Choroid plexus epithelial cell (primary cell): Measurements from ENCODE around the gene CSF1R.
A peak's percentile ranks its signal among the peaks of the same experiment; 100 is the strongest.

Source experiments
- DNase-seq: peaks from one replicate; pipeline ENCODE4 v3.0.0-alpha.2; 2010; ENCODE audit warnings: low read depth
- H3K4me3 ChIP-seq: 2 replicates; pipeline ENCODE4 v1.5.1; 2011; ENCODE audit warnings: low read depth, mild to moderate bottlenecking, control low read depth, low read length, moderate library complexity
- TF ChIP-seq, protein P1 (sequence below): conservative IDR thresholded peaks from 2 replicates; pipeline ENCODE4 v1.5.1; 2011; ENCODE audit warnings: low read depth, mild to moderate bottlenecking, control low read depth, inconsistent platforms, low read length, moderate library complexity

The CSF1R gene

DNA sequence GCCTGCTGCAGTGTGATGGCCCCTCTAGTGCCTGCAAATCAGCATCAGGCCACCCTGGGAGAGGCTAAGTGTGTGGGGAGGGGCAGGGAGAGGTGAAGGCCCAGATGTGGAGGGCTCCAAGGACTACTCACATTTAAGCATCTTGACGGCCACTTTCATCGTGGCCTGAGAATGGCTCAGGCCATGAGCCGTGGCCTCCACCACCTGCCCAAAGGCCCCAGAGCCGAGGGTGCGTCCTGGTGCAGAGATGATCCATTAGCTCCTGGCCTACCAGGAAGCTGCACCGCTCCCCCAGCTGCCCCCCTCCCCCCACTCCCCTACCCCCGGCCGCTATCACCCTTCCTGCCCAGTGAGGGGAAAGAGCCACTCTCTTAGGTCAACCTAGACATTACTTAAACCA, 38.2 kb upstream of the CSF1R start:
- no peak overlapping the region for H3K4me3 ChIP-seq
- DNase-seq, result no peak
- TF ChIP-seq, protein P1, sequence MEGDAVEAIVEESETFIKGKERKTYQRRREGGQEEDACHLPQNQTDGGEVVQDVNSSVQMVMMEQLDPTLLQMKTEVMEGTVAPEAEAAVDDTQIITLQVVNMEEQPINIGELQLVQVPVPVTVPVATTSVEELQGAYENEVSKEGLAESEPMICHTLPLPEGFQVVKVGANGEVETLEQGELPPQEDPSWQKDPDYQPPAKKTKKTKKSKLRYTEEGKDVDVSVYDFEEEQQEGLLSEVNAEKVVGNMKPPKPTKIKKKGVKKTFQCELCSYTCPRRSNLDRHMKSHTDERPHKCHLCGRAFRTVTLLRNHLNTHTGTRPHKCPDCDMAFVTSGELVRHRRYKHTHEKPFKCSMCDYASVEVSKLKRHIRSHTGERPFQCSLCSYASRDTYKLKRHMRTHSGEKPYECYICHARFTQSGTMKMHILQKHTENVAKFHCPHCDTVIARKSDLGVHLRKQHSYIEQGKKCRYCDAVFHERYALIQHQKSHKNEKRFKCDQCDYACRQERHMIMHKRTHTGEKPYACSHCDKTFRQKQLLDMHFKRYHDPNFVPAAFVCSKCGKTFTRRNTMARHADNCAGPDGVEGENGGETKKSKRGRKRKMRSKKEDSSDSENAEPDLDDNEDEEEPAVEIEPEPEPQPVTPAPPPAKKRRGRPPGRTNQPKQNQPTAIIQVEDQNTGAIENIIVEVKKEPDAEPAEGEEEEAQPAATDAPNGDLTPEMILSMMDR, result no peak

DNA sequence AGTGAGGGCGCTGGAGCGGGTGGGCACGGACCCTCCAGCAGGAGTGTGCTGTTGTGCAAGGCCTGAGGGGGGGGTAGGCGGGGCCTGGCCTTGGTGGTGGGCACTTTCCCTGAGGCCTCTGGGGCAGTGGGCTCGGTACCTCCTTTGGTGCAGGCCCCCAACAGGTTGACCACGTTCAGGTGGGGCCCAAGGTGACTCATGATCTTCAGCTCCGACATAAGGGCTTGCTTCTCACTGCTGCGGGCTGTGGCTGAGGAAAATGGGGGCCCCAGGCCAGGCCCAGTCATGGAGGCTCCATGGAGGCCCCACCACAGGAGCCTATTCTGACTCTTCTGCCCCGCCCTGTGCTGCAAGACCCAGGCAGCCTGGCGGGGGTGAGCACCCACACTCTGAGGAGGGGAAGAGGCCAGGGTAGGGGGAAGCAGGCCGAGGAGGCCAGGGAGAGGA, 37.8 kb upstream of the CSF1R start:
- DNase-seq, result no peak
- no peak overlapping the region for H3K4me3 ChIP-seq
- TF ChIP-seq, protein P1, result no peak

DNA sequence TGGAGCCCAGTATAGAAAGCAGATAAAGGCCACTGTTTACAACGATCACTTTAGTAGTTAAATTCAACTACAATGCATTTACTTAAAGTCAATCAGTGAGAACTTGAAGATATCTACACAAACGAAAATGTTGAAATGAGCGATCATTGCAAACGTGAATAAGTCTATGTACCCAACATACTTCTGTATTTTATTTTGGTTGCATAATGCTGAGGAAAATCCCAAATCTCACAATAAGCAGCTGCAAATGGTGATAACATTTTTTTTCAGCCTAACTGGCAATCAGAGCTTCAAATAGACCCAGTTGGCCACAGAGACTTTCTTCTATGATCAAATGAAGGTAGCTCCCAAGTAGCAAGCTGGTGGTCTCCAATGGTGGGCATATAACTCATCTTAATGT, 37.2 kb upstream of the CSF1R start:
- DNase-seq, result no peak
- H3K4me3 ChIP-seq, result no peak overlapping the region
- TF ChIP-seq, protein P1, result no peak

DNA sequence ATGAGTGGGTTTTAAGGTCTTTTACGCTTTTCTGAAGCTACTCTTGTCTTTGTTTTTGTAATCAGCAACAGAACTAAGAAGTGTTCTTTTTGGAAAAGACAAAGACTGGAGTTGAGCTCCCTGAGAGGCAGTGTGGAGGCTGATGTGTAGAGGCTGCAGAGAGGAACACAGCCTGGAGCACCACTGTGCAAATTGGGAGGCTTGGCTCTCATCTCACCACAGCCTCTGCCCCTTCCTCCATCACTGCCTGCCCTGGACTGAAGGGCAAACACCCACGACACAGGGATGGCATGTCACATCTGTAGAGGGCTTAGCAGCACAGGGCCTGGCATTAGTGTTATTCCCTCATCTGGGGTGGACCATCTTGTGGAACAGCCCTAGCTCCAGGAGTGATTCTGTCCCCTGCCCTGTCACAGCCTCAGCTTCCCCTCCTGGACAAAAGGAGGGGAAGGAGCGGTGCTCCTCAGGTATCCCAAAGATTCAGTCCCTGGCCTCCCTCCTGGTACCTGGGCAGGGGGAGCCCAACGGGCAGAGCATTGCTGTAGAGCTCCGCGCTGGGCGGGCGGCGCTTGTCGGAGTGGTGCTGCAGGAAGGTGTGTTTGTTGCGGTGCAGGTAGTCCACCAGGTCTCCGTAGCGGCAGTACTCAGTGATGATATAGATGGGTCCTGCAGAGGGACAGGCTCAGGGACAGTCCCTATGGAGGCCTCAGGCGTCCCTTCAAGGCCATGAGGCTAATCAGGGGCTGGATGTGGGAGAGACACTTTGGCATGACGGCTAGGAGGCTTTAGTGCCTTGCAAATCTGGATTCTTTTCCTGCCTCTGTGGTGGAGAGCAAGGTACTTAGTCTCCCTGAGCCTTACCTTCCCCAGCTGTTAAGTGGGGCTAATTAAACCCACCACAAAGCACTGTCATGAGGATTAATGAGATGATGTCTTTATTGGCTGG, 36.5 kb upstream of the CSF1R start:
- no peak overlapping the region for H3K4me3 ChIP-seq
- no peak for DNase-seq
- TF ChIP-seq, protein P1, result no peak

DNA sequence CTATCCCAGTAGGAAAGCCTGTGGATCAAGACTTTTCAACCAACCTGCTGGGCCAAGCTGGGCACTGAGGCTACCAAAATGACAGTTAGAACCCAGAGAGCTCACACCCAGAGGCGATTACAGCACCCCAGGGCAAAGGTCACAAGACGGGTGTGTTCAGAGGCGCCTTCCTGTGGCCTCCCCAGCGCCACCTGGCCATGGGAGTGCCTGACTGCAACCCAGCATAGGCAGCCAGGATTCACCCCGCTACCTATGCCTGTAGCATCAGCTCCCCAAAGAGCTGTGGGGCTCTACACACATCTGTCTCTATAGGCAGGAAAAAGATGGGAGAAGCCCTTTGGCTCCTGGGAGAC, 35.8 kb upstream of the CSF1R start:
- DNase-seq, result no peak
- no peak overlapping the region for H3K4me3 ChIP-seq
- TF ChIP-seq, protein P1, result peak; percentile 40

DNA sequence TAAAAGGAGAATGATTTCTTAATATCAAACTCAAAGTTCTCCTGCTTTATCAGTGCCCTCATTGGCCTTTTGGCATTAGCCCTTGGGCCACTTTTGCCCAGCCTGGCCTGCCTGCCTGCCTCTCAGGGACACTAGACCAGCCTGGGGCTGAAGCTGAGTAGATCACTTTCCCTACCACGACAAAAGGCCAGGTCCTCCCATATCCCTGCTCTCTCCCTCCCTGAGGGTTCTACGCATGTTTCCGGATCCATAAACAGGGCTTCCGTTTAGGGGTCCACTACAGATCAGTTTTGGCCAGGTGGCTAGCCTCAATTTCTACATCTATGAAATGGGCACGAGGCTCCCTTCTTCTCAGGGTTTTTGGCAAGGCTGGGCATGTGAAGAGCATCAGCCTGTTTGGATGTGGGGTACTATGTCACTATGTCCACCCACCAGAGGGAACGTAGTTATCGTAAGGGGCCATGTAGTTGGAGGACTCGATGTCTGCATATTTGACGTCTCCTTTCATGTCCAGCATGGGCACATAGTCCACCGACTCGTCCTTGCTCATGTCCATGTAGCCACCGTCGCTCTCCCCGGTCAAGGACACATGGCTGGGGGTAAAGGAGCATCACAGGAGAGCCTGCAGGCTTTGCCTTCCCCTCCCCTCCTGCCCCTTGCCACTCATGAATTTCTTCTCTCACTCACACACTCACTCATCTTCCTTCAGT, 35.2 kb upstream of the CSF1R start:
- no peak overlapping the region for H3K4me3 ChIP-seq
- no peak for DNase-seq
- TF ChIP-seq, protein P1, result no peak
